A673 (cell line): ENCODE measurements around the gene TBC1D9B. TPM values are rescaled to one million over a fixed set of nuclear protein-coding genes. Genes with fewer than 3 reads are reported as not detected.
A peak's percentile ranks its signal among the peaks of the same experiment; 100 is the strongest.

Experiments
- BruUV-seq: library from RNA; stranded (reverse); fragments of 400-500 nt; replicated peaks from 2 replicates; lab custom pipeline; 2021; lab: Mats Ljungman, UMichigan
- CTCF ChIA-PET: fragments of 300-600 bp; sonication (Branson Sonifier 250); formaldehyde crosslinking; loops from one replicate; lab custom pipeline; 2022; ENCODE audit warnings: antibody characterized with exemption; lab: Charles Lee
- POLR2A ChIA-PET: fragments of 300-600 bp; sonication (Branson Sonifier 250); formaldehyde crosslinking; loops from one replicate; lab custom pipeline; 2022; ENCODE audit warnings: antibody characterized with exemption; ENCODE audit not compliant: low non-redundant PET; lab: Charles Lee
- DNase-seq: peaks from one replicate; pipeline ENCODE4 v3.0.0-alpha.2; 2015; ENCODE audit warnings: low spot score
- H3K27ac ChIP-seq: fragments of 200-600 bp; sonication (generic); 2 replicates; pipeline ENCODE4 v1.5.1; 2016; ENCODE audit warnings: mixed run types, low read depth, mild to moderate bottlenecking, mixed read lengths, antibody characterized with exemption, low read length; ENCODE audit not compliant: poor library complexity, severe bottlenecking
- H3K27me3 ChIP-seq: fragments of 200-600 bp; sonication (generic); replicated peaks from 2 replicates; pipeline ENCODE4 v1.6.1; 2017; ENCODE audit warnings: mixed run types, low read depth, mild to moderate bottlenecking, mixed read lengths, antibody characterized with exemption, low read length; ENCODE audit not compliant: insufficient read depth, poor library complexity
- H3K36me3 ChIP-seq: fragments of 200-600 bp; sonication (generic); 2 replicates; pipeline ENCODE4 v1.6.1; 2016; ENCODE audit warnings: mixed run types, mild to moderate bottlenecking, mixed read lengths, antibody characterized with exemption, low read length; ENCODE audit not compliant: insufficient read depth, poor library complexity, severe bottlenecking
- H3K4me1 ChIP-seq: fragments of 200-600 bp; sonication (generic); 2 replicates; pipeline ENCODE4 v1.6.1; 2017; ENCODE audit warnings: mixed run types, mild to moderate bottlenecking, mixed read lengths, antibody characterized with exemption, low read length; ENCODE audit not compliant: insufficient read depth, poor library complexity, severe bottlenecking
- H3K4me3 ChIP-seq: fragments of 200-600 bp; sonication (generic); 2 replicates; pipeline ENCODE4 v1.5.1; 2016; ENCODE audit warnings: low read depth, mixed run types, mild to moderate bottlenecking, mixed read lengths, low read length; ENCODE audit not compliant: poor library complexity, severe bottlenecking
- H3K9me3 ChIP-seq: fragments of 200-600 bp; sonication (generic); 2 replicates; pipeline ENCODE4 v1.6.1; 2016; ENCODE audit warnings: mixed run types, low read depth, mild to moderate bottlenecking, mixed read lengths, antibody characterized with exemption, low read length; ENCODE audit not compliant: poor library complexity, severe bottlenecking
- CTCF ChIP-seq: fragments of 300-800, 200-600 bp; sonication (generic); conservative IDR thresholded peaks from 2 replicates; pipeline ENCODE4 v1.5.1; 2017; ENCODE audit warnings: low read depth, mild to moderate bottlenecking, antibody characterized with exemption, low read length, moderate library complexity, mixed read lengths
- EZH2 ChIP-seq: fragments of 200-600 bp; sonication (generic); IDR thresholded peaks from 2 replicates; pipeline ENCODE4 v1.6.1; 2017; ENCODE audit warnings: borderline replicate concordance, low read depth, mild to moderate bottlenecking, mixed read lengths, antibody characterized with exemption, low read length; ENCODE audit not compliant: poor library complexity, severe bottlenecking
- intact Hi-C: fragments of 100-400 bp; cut with micrococcal nuclease; formaldehyde crosslinking; loops from one replicate; pipeline ENCODE4 v1.10.0; 2022; ENCODE audit not compliant: unreplicated experiment
- total RNA-seq: library from RNA; stranded (reverse); gene quantifications from 2 replicates; pipeline ENCODE4 v1.2.3, GENCODE V29; 2021

TBC1D9B gene
- total RNA-seq, 1 experiment from 2014 or later = 68.2 TPM

- no TSS peak for BruUV-seq
- intact Hi-C loops = no loop called here
- TF ChIP-seq CTCF (no peak), EZH2 (no peak)
- CTCF ChIA-PET = no interaction called here
- H3K9me3 ChIP-seq = no peaks in the 10 kb centered on the region
- H3K4me1 ChIP-seq = no peaks in the 10 kb centered on the region
- no peaks in the 10 kb centered on the region for H3K27me3 ChIP-seq
- H3K4me3 ChIP-seq = no peak overlapping the region
- DNase-seq = no peak
- H3K36me3 ChIP-seq = peaks cover 11% of the 10 kb centered on the region
- H3K27ac ChIP-seq = no peak overlapping the region
- POLR2A ChIA-PET = no interaction called here
Observed at GRCh38 chr5:179862296-179862695, 45.4 kb downstream of the TBC1D9B start.

GRCh38 chr5:179860301-179860700 lies 47.4 kb downstream of the TBC1D9B start:
- no TSS peak for BruUV-seq
- Histone ChIP-seq H3K27ac (no peak overlapping the region), H3K9me3 (no peaks in the 10 kb centered on the region), H3K36me3 (peaks cover 11% of the 10 kb centered on the region), H3K4me3 (no peak overlapping the region), H3K27me3 (no peaks in the 10 kb centered on the region), H3K4me1 (no peaks in the 10 kb centered on the region)
- DNase-seq = no peak
- intact Hi-C loops = no loop called here
- ChIA-PET CTCF (no interaction called here), POLR2A (no interaction called here)
- TF ChIP-seq CTCF = no peak
- no peak for TF ChIP-seq EZH2

GRCh38 chr5:179858586-179859427 lies 48.9 kb downstream of the TBC1D9B start, which contains the start of gene MRNIP:
MRNIP (minus strand) TSS chr5:179858817; CDS start chr5:179858796, 21 bp downstream.
- H3K27me3 ChIP-seq = no peaks in the 10 kb centered on the region
- ChIA-PET POLR2A (no interaction called here), CTCF (no interaction called here)
- intact Hi-C loops = loop anchor here (5.0 kb wide), 1 partner anchor 57 kb away; no protein-coding TSS in a partner anchor
- H3K36me3 ChIP-seq = peaks cover 11% of the 10 kb centered on the region
- H3K4me1 ChIP-seq = no peaks in the 10 kb centered on the region
- H3K27ac ChIP-seq = peak within 1 kb of the TSS; percentile 87
- TF ChIP-seq EZH2 = no peak
- peak; percentile 95 for DNase-seq
- H3K9me3 ChIP-seq = no peaks in the 10 kb centered on the region
- TSS peak; percentile 83 for BruUV-seq
- H3K4me3 ChIP-seq = peak within 1 kb of the TSS; percentile 87

GRCh38 chr5:179858241-179858585 lies 49.5 kb downstream of the TBC1D9B start:
- ChIA-PET CTCF (no interaction called here), POLR2A (no interaction called here)
- TF ChIP-seq CTCF (no peak), EZH2 (no peak)
- BruUV-seq = no TSS peak
- H3K36me3 ChIP-seq = peaks cover 11% of the 10 kb centered on the region
- peak overlapping the region; percentile 87 for H3K4me3 ChIP-seq
- H3K27ac ChIP-seq = peak overlapping the region; percentile 87
- intact Hi-C loops = loop anchor here (5.0 kb wide), 1 partner anchor 56 kb away; no protein-coding TSS in a partner anchor
- no peaks in the 10 kb centered on the region for H3K27me3 ChIP-seq
- H3K4me1 ChIP-seq = no peaks in the 10 kb centered on the region
- DNase-seq = no peak
- no peaks in the 10 kb centered on the region for H3K9me3 ChIP-seq
